ENCODE data around the gene GALNT2. TPM values are rescaled to one million over a fixed set of nuclear protein-coding genes. Genes with fewer than 3 reads are reported as not detected.

Gene GALNT2
- total and polyA plus RNA-seq, 2 of the 13 experiments (the other 11 are each of a cell fraction or from before 2014, with no cell fraction given) = 39.3 to 39.6 TPM

DNA sequence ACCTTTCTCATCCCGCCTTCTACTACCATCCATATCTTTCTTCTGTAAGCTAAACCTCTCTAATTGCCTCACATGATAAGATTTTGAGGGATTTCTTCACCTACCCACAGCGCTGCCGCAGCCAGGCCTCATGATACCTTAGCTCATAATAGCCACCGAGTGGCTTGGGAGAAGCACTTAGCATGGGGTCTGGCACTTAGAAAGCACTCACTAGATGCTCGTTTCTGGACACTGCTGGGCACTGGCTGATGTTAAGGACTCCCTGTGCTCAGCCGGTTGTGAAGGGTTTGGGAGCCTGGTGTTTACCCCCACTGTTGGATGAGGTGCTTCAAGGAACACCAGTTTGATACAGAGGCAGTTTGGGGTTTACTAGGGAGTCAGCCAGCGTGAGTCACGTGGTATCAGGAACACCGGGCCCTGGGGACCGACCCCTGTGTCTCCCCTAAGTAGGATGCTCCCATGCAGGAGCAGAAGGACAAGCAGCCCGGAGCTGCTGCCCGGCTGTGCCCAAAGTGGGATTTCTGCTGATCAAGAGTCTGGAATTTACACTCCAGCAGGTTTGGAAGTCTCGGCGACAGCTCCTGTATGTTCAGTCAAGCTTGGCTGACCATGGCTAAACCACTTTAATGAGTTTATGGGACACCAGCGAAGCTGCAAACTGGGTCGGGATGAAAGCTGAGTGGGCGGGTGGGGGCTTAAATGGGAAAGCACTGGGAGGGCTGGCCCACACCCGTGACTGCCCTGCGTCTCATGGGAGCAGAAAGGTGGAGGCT is 63.3 kb downstream of the GALNT2 start:
- TF ChIP-seq PCBP1 (IDR thresholded peaks at IDR 0.05; ENCODE audit: borderline replicate concordance, low read depth, low read length) = no peak
- Histone ChIP-seq H3K9me3 (ENCODE audit: low read length) (no peaks in the 10 kb centered on the region), H3K27ac (ENCODE audit: extremely low read length, insufficient read depth, low read length) (no peak overlapping the region), H3K4me3 (replicated peaks in 1 of 3; ENCODE audit: insufficient read depth in 1 of 3, low read depth in 2 of 3, low read length in 3 of 3) (no peak overlapping the region), H3K27me3 (ENCODE audit: control insufficient read depth in 1 of 2, insufficient read depth in 2 of 2, low read length in 2 of 2) (no peaks in the 10 kb centered on the region), H2AFZ (ENCODE audit: low read length) (no peak overlapping the region), H3K4me1 (ENCODE audit: insufficient read depth, low read length) (peaks cover 26% of the 10 kb centered on the region), H3K4me2 (ENCODE audit: low read depth, low read length) (no peak overlapping the region), H3K9ac (ENCODE audit: insufficient read depth, low read depth, low read length) (no peak overlapping the region), H4K20me1 (ENCODE audit: insufficient read depth, low read length) (no peaks in the 10 kb centered on the region), H3K36me3 (replicated peaks in 1 of 2; ENCODE audit: control insufficient read depth in 1 of 2, insufficient read depth in 2 of 2, low read length in 2 of 2) (no peaks in the 10 kb centered on the region), H3K79me2 (ENCODE audit: insufficient read depth, low read length) (peaks cover 27% of the 10 kb centered on the region)
- 94% methylated on average over 15 of the region's 19 CpGs for WGBS (ENCODE audit: low lambda C conversion rate)
- ChIA-PET CTCF (ENCODE audit: low intra/inter-chr PET ratio, low total read pairs) (no interaction called here), POLR2A (no interaction called here)
- FAIRE-seq (no peak), DNase-seq (ENCODE audit: low spot score) (no peak), ATAC-seq (no peak)
- intact Hi-C loops (cut with micrococcal nuclease; ENCODE audit: unreplicated experiment) (no loop called here), in situ Hi-C loops (cut with HindIII; ENCODE audit: extremely low pct_ligation_motif_present, low pct_unique_long_range_greater_than_20kb) (no loop called here)
- BruUV-seq (replicated peaks) = no TSS peak

- FAIRE-seq = no peak
- TF ChIP-seq ZNF251 (CRISPR knock-in tag; IDR thresholded peaks at IDR 0.05) = no peak
- TF ChIP-seq HNF4A (CRISPR knock-in tag; IDR thresholded peaks at IDR 0.05) = peak; percentile 8; the same call in 1 of the 2 replicates
- no peak for ATAC-seq
- WGBS (ENCODE audit: low lambda C conversion rate) = 93% methylated on average over 11 of the region's 11 CpGs
- H3K4me3 ChIP-seq (replicated peaks in 1 of 3; ENCODE audit: insufficient read depth in 1 of 3, low read depth in 2 of 3, low read length in 3 of 3) = no peak overlapping the region
- ChIA-PET POLR2A (interaction anchor here (1.3 kb wide), 1 partner anchor 22 kb away, joined by 5 read pairs; no protein-coding TSS in a partner anchor), CTCF (ENCODE audit: low intra/inter-chr PET ratio, low total read pairs) (no interaction called here)
- no TSS peak for BruUV-seq (replicated peaks)
- no peak for DNase-seq (ENCODE audit: low spot score)
- intact Hi-C loops (cut with micrococcal nuclease; ENCODE audit: unreplicated experiment) (no loop called here), in situ Hi-C loops (cut with HindIII; ENCODE audit: extremely low pct_ligation_motif_present, low pct_unique_long_range_greater_than_20kb) (no loop called here)
- H3K4me1 ChIP-seq (ENCODE audit: insufficient read depth, low read length) = peaks cover 24% of the 10 kb centered on the region
- H2AFZ ChIP-seq (ENCODE audit: low read length) = no peak overlapping the region
- H4K20me1 ChIP-seq (ENCODE audit: insufficient read depth, low read length) = no peaks in the 10 kb centered on the region
- H3K4me2 ChIP-seq (ENCODE audit: low read depth, low read length) = no peak overlapping the region
- no peak overlapping the region for H3K27ac ChIP-seq (ENCODE audit: extremely low read length, insufficient read depth, low read length)
- H3K9ac ChIP-seq (ENCODE audit: insufficient read depth, low read depth, low read length) = no peak overlapping the region
- H3K36me3 ChIP-seq (replicated peaks in 1 of 2; ENCODE audit: control insufficient read depth in 1 of 2, insufficient read depth in 2 of 2, low read length in 2 of 2) = no peaks in the 10 kb centered on the region
- H3K9me3 ChIP-seq (ENCODE audit: low read length) = no peaks in the 10 kb centered on the region
- peaks cover 20% of the 10 kb centered on the region for H3K79me2 ChIP-seq (ENCODE audit: insufficient read depth, low read length)
- H3K27me3 ChIP-seq (ENCODE audit: control insufficient read depth in 1 of 2, insufficient read depth in 2 of 2, low read length in 2 of 2) = no peaks in the 10 kb centered on the region
Measured at GRCh38 chr1:230131457-230131856, 64.4 kb downstream of the GALNT2 start.

Measured in HepG2 (cell line).